Endothelial cell (in vitro differentiated cells): ENCODE results near the gene PIGBOS1. TPM values are rescaled to one million over a fixed set of nuclear protein-coding genes. Genes with fewer than 3 reads are reported as not detected.
"Not testable (repeated sequence)": the region's sequence is repeated elsewhere in the genome, so short reads cannot be mapped to it uniquely, and the experiment has no call there.

ENCODE experiments used
- DNase-seq: peaks from one replicate; pipeline ENCODE4 v3.0.0; 2021; ENCODE audit warnings: low spot score
- H3K27ac Mint-ChIP-seq: one replicate; pipeline ENCODE4 v1.8.0; 2021; ENCODE audit warnings: mixed read lengths, inconsistent platforms; ENCODE audit not compliant: unreplicated experiment
- H3K27me3 Mint-ChIP-seq: one replicate; pipeline ENCODE4 v1.8.0; 2021; ENCODE audit warnings: mild to moderate bottlenecking, moderate library complexity, mixed read lengths, inconsistent platforms; ENCODE audit not compliant: unreplicated experiment
- H3K36me3 Mint-ChIP-seq: one replicate; pipeline ENCODE4 v1.8.0; 2021; ENCODE audit warnings: mild to moderate bottlenecking, low read depth, mixed read lengths, inconsistent platforms; ENCODE audit not compliant: unreplicated experiment
- H3K4me1 Mint-ChIP-seq: one replicate; pipeline ENCODE4 v1.8.0; 2021; ENCODE audit warnings: mild to moderate bottlenecking, mixed read lengths, inconsistent platforms; ENCODE audit not compliant: unreplicated experiment
- H3K4me3 Mint-ChIP-seq: one replicate; pipeline ENCODE4 v1.8.0; 2021; ENCODE audit warnings: mild to moderate bottlenecking, mixed read lengths, inconsistent platforms; ENCODE audit not compliant: unreplicated experiment
- H3K9me3 Mint-ChIP-seq: one replicate; pipeline ENCODE4 v1.8.0; 2021; ENCODE audit warnings: mixed read lengths, inconsistent platforms; ENCODE audit not compliant: unreplicated experiment
- CTCF ChIP-seq: fragments of 200-600 bp; sonication (generic); IDR thresholded peaks from one replicate; pipeline ENCODE4 v1.5.0; 2021; ENCODE audit warnings: antibody characterized with exemption; ENCODE audit not compliant: unreplicated experiment
- total RNA-seq: library from RNA; stranded (reverse); fragmentation: NEBNext Ultra II Directional; extraction: Animal tissue kit (Norgen Biotek cat#: 25700); gene quantifications from one replicate; pipeline ENCODE4 v1.2.1, GENCODE V29; 2021; ENCODE audit not compliant: unreplicated experiment

Gene PIGBOS1
- total RNA-seq, 1 donor from 2014 or later, result 15.4 TPM

GRCh38 chr15:55319537-55320237 is 764 bp upstream of the PIGBOS1 start:
- Mint-ChIP-seq H3K4me3 (peak overlapping the region; percentile 95), H3K36me3 (no peaks in the 10 kb centered on the region), H3K9me3 (no peaks in the 10 kb centered on the region), H3K4me1 (peaks cover 13% of the 10 kb centered on the region), H3K27ac (peak overlapping the region; percentile 30), H3K27me3 (peaks cover 1% of the 10 kb centered on the region)
- no peak for DNase-seq
- no peak for TF ChIP-seq CTCF

- not testable (repeated sequence) for DNase-seq, H3K4me1 Mint-ChIP-seq, H3K4me3 Mint-ChIP-seq, H3K9me3 Mint-ChIP-seq, H3K27ac Mint-ChIP-seq, H3K27me3 Mint-ChIP-seq
- H3K36me3 Mint-ChIP-seq, result peaks cover 31% of the 10 kb centered on the region
These were observed 16.1 kb downstream of the PIGBOS1 start for GRCh38 chr15:55302801-55303200.

- no peak for TF ChIP-seq CTCF
- DNase-seq, result no peak
- Mint-ChIP-seq H3K36me3 (no peaks in the 10 kb centered on the region), H3K4me1 (peaks cover 4% of the 10 kb centered on the region), H3K27ac (no peak overlapping the region), H3K9me3 (no peaks in the 10 kb centered on the region), H3K4me3 (no peak overlapping the region), H3K27me3 (peaks cover 4% of the 10 kb centered on the region)
These were observed 21.6 kb downstream of the PIGBOS1 start for GRCh38 chr15:55297315-55297714.

- Mint-ChIP-seq H3K27ac (peak overlapping the region; percentile 90), H3K4me3 (peak overlapping the region; percentile 87), H3K4me1 (peaks cover 26% of the 10 kb centered on the region), H3K27me3 (peaks cover 9% of the 10 kb centered on the region), H3K36me3 (no peaks in the 10 kb centered on the region), H3K9me3 (no peaks in the 10 kb centered on the region)
- DNase-seq, result peak; percentile 83
- TF ChIP-seq CTCF, result peak; percentile 59
These were observed 28.3 kb downstream of the PIGBOS1 start for GRCh38 chr15:55290528-55291057.

GRCh38 chr15:55289746-55290527 is 29.0 kb downstream of the PIGBOS1 start, which contains the start of gene RAB27A:
RAB27A (minus strand) TSS chr15:55289813; CDS start chr15:55234934, 54,879 bp downstream.
- Mint-ChIP-seq H3K27ac (peak within 1 kb of the TSS; percentile 90), H3K27me3 (peaks cover 8% of the 10 kb centered on the region), H3K4me3 (peak within 1 kb of the TSS; percentile 90), H3K36me3 (no peaks in the 10 kb centered on the region), H3K9me3 (no peaks in the 10 kb centered on the region), H3K4me1 (peaks cover 31% of the 10 kb centered on the region)
- TF ChIP-seq CTCF, result no peak
- DNase-seq, result peak; percentile 79
